Lung (tissue), 12 donors: ENCODE data around the gene ZNF41. TPM values are rescaled to one million over a fixed set of nuclear protein-coding genes. Genes with fewer than 3 reads are reported as not detected.
"Not testable (repeated sequence)": the region's sequence is repeated elsewhere in the genome, so short reads cannot be mapped to it uniquely, and the experiment has no call there.

Experiments
- ATAC-seq: fragments of 200-7000 bp; cut with Tn5 transposase; one replicate; pipeline ENCODE4 v1.9.1; 2020; ENCODE audit warnings: moderate number of reproducible peaks; ENCODE audit not compliant: insufficient read depth, low FRiP score
- DNase-seq, 3 donors: peaks; one replicate each; pipeline ENCODE4 v3.0.0-alpha.2; 2013 to 2017
- H3K27ac ChIP-seq, 2 donors: one replicate each; pipeline ENCODE4 v1.5.1; 2013; ENCODE audit warnings: mild to moderate bottlenecking in 2 of 2, moderate library complexity in 2 of 2, control low read depth in 1 of 2, inconsistent platforms in 1 of 2, low read depth in 1 of 2, low read length in 1 of 2
- H3K27me3 ChIP-seq, 3 donors: one replicate each; pipeline ENCODE4 v1.5.1; 2013; ENCODE audit warnings: low read length in 2 of 3; ENCODE audit not compliant: control insufficient read depth in 3 of 3, insufficient read depth in 3 of 3
- H3K36me3 ChIP-seq, 4 donors: one replicate each; pipeline ENCODE4 v1.5.1; 2013; ENCODE audit warnings: low read length in 4 of 4, mild to moderate bottlenecking in 1 of 4, moderate library complexity in 1 of 4; ENCODE audit not compliant: control insufficient read depth in 4 of 4, insufficient read depth in 4 of 4
- H3K4me1 ChIP-seq, 5 donors: one replicate each; pipeline ENCODE4 v1.5.1; 2013; ENCODE audit warnings: low read length in 5 of 5, mild to moderate bottlenecking in 2 of 5, moderate library complexity in 1 of 5; ENCODE audit not compliant: control insufficient read depth in 5 of 5, insufficient read depth in 5 of 5
- H3K4me3 ChIP-seq: one replicate; pipeline ENCODE4 v1.5.1; 2013; ENCODE audit warnings: mild to moderate bottlenecking, control low read depth, moderate library complexity
- H3K9ac ChIP-seq, 2 donors: one replicate each; pipeline ENCODE4 v1.5.1; 2013; ENCODE audit warnings: low read length in 2 of 2, control low read depth in 1 of 2; ENCODE audit not compliant: insufficient read depth in 1 of 2
- H3K9me3 ChIP-seq, 4 donors: one replicate each; pipeline ENCODE4 v1.5.1; 2013; ENCODE audit warnings: low read length in 3 of 4, mild to moderate bottlenecking in 1 of 4, moderate library complexity in 1 of 4; ENCODE audit not compliant: control insufficient read depth in 4 of 4, insufficient read depth in 3 of 4
- WGBS, 2 donors: extraction: QIAGEN DNeasy Blood & Tissue Kit; methylation state at CpG; one replicate each; pipeline ENCODE4 v1.1.7; 2013; 5-methylcytosine and 5-hydroxymethylcytosine counted together
- polyA plus RNA-seq, 2 donors: library from polyadenylated mRNA; stranded (reverse); fragments of 200-250 nt; gene quantifications; one replicate each; pipeline ENCODE4 v1.2.1, GENCODE V29; 2013
- total RNA-seq, 2 donors: library from RNA; depleted of rRNA in 1 of 2; stranded (reverse); fragments of >200 nt in 1 of 2; gene quantifications; one replicate each; pipeline ENCODE4 v1.2.1, GENCODE V29; 2014 to 2021
- TF ChIP-seq, protein P1 (sequence below): IDR thresholded peaks from 2 replicates; pipeline ENCODE4 v1.5.1; 2012; ENCODE audit warnings: mild to moderate bottlenecking; ENCODE audit errors: control extremely low read depth, extremely low read depth
- donor health status: control.
- donor health status: control.
- donor health status: Bipolar disorder and iron deficiency.
- donor health status: healthy.
- donor health status: DM: yes; HTN: yes; CAD: no.

The ZNF41 gene
- total and polyA plus RNA-seq, 4 donors: 2.0 to 12.0 (median 6.9) TPM

DNA sequence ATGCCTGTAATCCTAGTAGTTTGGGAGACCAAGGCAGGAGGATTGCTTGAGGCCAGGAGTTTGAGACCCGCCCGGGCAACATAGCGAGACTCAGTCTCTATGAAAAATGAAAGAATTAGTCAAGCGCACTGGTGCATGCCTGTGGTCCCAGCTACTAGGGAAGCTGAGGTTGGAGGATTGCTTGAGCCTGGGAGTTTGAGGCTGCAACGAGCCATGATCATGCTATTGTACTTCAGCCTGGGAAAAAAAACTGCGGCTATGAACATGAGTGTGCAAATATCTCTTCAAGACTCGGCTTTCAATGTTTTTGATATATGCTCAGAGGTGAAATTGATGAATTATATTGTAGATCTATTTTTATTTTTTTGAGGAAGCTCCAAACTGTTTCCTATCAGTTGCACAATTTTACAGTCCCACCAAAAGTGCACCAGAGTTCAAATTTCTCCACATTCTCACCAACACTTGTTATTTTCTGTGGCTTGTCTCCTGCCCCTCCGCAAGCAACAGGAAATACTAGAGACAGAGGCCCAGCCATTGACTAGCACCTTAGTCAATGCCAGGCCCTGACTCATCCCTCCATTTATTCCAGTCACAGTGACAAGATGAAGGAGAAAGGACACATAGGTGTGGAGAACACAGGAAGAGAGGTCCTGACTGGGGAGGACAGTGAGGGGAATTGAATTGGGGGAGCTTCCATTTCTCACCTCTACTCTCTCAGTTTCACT lies 33.1 kb upstream of the ZNF41 start:
- TF ChIP-seq, protein P1, sequence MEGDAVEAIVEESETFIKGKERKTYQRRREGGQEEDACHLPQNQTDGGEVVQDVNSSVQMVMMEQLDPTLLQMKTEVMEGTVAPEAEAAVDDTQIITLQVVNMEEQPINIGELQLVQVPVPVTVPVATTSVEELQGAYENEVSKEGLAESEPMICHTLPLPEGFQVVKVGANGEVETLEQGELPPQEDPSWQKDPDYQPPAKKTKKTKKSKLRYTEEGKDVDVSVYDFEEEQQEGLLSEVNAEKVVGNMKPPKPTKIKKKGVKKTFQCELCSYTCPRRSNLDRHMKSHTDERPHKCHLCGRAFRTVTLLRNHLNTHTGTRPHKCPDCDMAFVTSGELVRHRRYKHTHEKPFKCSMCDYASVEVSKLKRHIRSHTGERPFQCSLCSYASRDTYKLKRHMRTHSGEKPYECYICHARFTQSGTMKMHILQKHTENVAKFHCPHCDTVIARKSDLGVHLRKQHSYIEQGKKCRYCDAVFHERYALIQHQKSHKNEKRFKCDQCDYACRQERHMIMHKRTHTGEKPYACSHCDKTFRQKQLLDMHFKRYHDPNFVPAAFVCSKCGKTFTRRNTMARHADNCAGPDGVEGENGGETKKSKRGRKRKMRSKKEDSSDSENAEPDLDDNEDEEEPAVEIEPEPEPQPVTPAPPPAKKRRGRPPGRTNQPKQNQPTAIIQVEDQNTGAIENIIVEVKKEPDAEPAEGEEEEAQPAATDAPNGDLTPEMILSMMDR: no peak
- no peak overlapping the region for H3K27ac ChIP-seq
- peaks cover 0 to 3% (median 2%) of the 10 kb centered on the region in 3 donors for H3K27me3 ChIP-seq
- no peak for DNase-seq
- H3K4me3 ChIP-seq: no peak overlapping the region
- no peaks in the 10 kb centered on the region for H3K36me3 ChIP-seq
- no peaks in the 10 kb centered on the region for H3K4me1 ChIP-seq
- ATAC-seq: no peak
- peaks cover 0 to 3% (median 0%) of the 10 kb centered on the region in 4 donors for H3K9me3 ChIP-seq
- no peak overlapping the region for H3K9ac ChIP-seq
- 77 to 84% methylated on average over 8 of the region's 8 CpGs for WGBS, 2 donors

DNA sequence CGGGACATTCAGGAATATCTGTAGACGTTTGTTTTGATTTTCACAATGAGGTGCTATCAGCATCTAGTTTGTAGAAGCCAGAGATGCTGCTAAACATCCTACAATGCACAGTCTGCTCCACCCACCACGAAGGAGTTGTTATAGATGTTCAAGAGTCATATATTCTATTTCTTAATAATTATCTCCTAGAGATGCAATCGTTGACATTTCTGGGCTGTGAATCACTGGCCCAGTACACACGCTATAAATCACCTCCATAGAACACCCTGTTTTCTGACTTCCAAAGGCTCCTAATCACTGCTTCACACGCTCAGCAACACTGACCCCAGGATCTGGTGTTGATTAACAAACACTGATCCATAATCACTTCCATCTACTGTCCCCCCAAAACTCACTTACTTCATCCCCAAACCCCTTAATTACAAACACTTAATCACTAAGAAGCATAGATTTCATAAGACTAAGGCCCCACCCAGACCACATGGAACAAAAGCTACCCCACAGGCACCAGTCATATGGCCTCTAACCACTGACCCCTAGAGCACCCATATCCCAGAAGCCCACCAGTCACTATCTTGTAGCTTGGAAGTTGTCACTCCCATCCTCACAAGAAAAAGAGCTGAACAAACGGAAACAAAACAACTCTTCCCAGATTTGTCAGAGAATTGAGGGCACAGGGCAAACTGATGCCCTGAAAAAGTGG lies 31.7 kb upstream of the ZNF41 start:
- TF ChIP-seq, protein P1: no peak
- peaks cover 0 to 3% (median 2%) of the 10 kb centered on the region in 3 donors for H3K27me3 ChIP-seq
- H3K27ac ChIP-seq: no peak overlapping the region
- H3K4me1 ChIP-seq: no peaks in the 10 kb centered on the region
- H3K9me3 ChIP-seq: no peaks in the 10 kb centered on the region
- ATAC-seq: no peak
- H3K9ac ChIP-seq: no peak overlapping the region
- no peak overlapping the region for H3K4me3 ChIP-seq
- no peak for DNase-seq
- H3K36me3 ChIP-seq: no peaks in the 10 kb centered on the region
- 67 to 87% methylated on average over 7 of the region's 7 CpGs for WGBS, 2 donors

DNA sequence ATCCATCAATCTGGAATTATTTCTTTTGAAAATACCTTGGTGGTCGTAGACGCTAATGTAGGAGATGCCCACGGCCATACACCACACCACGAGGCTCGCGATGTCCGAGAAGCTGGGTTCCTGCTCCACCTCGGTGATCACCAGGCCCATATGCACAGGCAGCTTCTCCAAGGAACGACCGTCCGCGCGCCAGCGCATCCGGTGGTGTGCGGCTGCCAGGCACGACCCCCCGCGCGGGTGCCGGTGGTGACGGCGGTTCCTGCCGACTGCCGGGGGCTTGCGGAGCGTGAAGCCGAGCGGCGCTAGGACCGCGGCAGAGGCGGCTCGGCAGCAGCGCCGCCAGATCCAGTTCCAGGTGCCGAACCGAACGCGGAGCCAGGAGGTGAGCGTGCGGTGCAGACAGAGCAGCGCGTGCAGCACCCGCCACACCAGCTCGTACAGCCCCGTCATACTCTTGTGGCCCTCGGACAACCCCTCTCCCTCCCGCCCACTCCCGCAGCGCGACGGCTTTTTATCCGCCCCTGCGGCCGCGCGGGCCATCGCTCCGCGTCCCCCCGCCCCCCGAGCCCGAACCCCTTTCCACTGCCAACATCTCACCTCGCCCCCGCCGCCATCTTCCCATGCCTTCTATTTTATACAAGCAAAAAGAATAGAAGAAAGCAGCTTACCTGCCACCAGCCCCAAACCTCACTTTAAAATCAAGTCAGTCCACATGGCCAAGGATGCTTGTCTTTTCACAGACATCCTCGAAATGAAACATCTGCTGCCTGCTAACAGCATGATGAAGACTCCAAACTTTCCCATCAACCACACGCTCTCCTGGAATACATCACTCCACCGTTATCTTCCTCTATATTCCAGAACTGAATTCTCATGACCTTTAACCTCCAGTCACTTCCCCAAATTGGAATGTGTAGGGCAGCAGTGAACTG lies 30.3 kb upstream of the ZNF41 start:
- 6 to 27% methylated on average over 6 to 56 of the region's 70 CpGs for WGBS, 2 donors
- not testable (repeated sequence) for H3K4me3 ChIP-seq, H3K4me1 ChIP-seq, H3K9me3 ChIP-seq, H3K36me3 ChIP-seq, H3K27me3 ChIP-seq, H3K27ac ChIP-seq, H3K9ac ChIP-seq
- ATAC-seq (peak; percentile 47), DNase-seq (peak in 2 of 3 donors; percentile 20 to 21)

DNA sequence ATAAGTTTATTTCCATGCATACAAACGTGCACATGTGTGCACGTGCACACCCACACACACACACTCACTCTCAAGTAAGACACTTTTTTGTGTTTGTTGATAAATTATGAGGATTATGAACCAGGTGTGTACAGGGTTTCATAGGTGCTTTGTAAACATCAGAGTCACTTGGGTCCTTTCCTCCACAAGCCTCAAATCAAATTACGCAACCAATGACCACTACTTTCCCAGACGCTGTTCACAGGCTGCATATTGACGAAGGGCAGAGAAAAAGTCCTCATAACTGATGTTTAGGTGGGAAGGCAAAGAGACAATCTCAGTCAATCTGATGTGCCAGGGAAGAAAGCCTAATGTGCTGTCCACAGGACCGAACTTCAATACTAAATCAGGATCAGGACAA lies 29.4 kb upstream of the ZNF41 start:
- H3K27me3 ChIP-seq, H3K27ac ChIP-seq, DNase-seq, H3K4me1 ChIP-seq, H3K9ac ChIP-seq, H3K4me3 ChIP-seq, H3K9me3 ChIP-seq, ATAC-seq, H3K36me3 ChIP-seq: not testable (repeated sequence)
- 37 to 62% methylated on average over 4 to 5 of the region's 6 CpGs for WGBS, 2 donors
